ENCODE results near the gene ARHGAP42. TPM values are rescaled to one million over a fixed set of nuclear protein-coding genes. Genes with fewer than 3 reads are reported as not detected.
"Not testable (repeated sequence)": the region's sequence is repeated elsewhere in the genome, so short reads cannot be mapped to it uniquely, and the experiment has no call there.

Gene ARHGAP42
- total RNA-seq, 2 donors from 2014 or later: 14.9 to 20.0 TPM

GRCh38 chr11:100748153-100748552, 61.1 kb downstream of the ARHGAP42 start:
- no peak for DNase-seq (ENCODE audit: low spot score)
- intact Hi-C loops (cut with DNase I): no loop called here

GRCh38 chr11:100749887-100750565, 62.9 kb downstream of the ARHGAP42 start:
- intact Hi-C loops (cut with DNase I); DNase-seq (ENCODE audit: low spot score): not testable (repeated sequence)

- DNase-seq (ENCODE audit: low spot score); intact Hi-C loops (cut with DNase I): not testable (repeated sequence)
These were observed 63.4 kb downstream of the ARHGAP42 start for GRCh38 chr11:100750566-100750891.

- no peak for DNase-seq (ENCODE audit: low spot score)
- intact Hi-C loops (cut with DNase I): no loop called here
These were observed 65.5 kb downstream of the ARHGAP42 start for GRCh38 chr11:100752371-100753171.

- no peak for DNase-seq (ENCODE audit: low spot score)
- intact Hi-C loops (cut with DNase I): no loop called here
These were observed 66.1 kb downstream of the ARHGAP42 start for GRCh38 chr11:100753172-100753543.

- intact Hi-C loops (cut with DNase I): no loop called here
- DNase-seq (ENCODE audit: low spot score): no peak
These were observed 66.5 kb downstream of the ARHGAP42 start for GRCh38 chr11:100753571-100753970.

GRCh38 chr11:100756559-100756958, 69.5 kb downstream of the ARHGAP42 start:
- intact Hi-C loops (cut with DNase I): no loop called here
- no peak for DNase-seq (ENCODE audit: low spot score)

GRCh38 chr11:100757646-100758045, 70.6 kb downstream of the ARHGAP42 start:
- no peak for DNase-seq (ENCODE audit: low spot score)
- intact Hi-C loops (cut with DNase I): no loop called here

GRCh38 chr11:100759106-100759505, 72.0 kb downstream of the ARHGAP42 start:
- intact Hi-C loops (cut with DNase I): no loop called here
- no peak for DNase-seq (ENCODE audit: low spot score)

- DNase-seq (ENCODE audit: low spot score): no peak
- intact Hi-C loops (cut with DNase I): no loop called here
These were observed 72.8 kb downstream of the ARHGAP42 start for GRCh38 chr11:100759856-100760255.

- intact Hi-C loops (cut with DNase I): no loop called here
These were observed 73.7 kb downstream of the ARHGAP42 start for GRCh38 chr11:100760744-100761143.

GRCh38 chr11:100761841-100762240, 74.8 kb downstream of the ARHGAP42 start:
- intact Hi-C loops (cut with DNase I): no loop called here

More at GRCh38 chr11:100760744-100761143, 73.7 kb downstream of the ARHGAP42 start:
- DNase-seq (ENCODE audit: low spot score): no peak

GRCh38 chr11:100766764-100767163, 79.7 kb downstream of the ARHGAP42 start:
- intact Hi-C loops (cut with DNase I): no loop called here
- no peak for DNase-seq (ENCODE audit: low spot score)

More at GRCh38 chr11:100761841-100762240, 74.8 kb downstream of the ARHGAP42 start:
- no peak for DNase-seq (ENCODE audit: low spot score)

- intact Hi-C loops (cut with DNase I): no loop called here
- no peak for DNase-seq (ENCODE audit: low spot score)
These were observed 82.1 kb downstream of the ARHGAP42 start for GRCh38 chr11:100769165-100769564.

GRCh38 chr11:100769617-100770016, 82.5 kb downstream of the ARHGAP42 start:
- DNase-seq (ENCODE audit: low spot score): no peak
- intact Hi-C loops (cut with DNase I): no loop called here

GRCh38 chr11:100774132-100774531, 87.0 kb downstream of the ARHGAP42 start:
- intact Hi-C loops (cut with DNase I): no loop called here
- no peak for DNase-seq (ENCODE audit: low spot score)

- no peak for DNase-seq (ENCODE audit: low spot score)
- intact Hi-C loops (cut with DNase I): no loop called here
These were observed 87.8 kb downstream of the ARHGAP42 start for GRCh38 chr11:100774859-100775258.

- no peak for DNase-seq (ENCODE audit: low spot score)
- intact Hi-C loops (cut with DNase I): no loop called here
These were observed 89.3 kb downstream of the ARHGAP42 start for GRCh38 chr11:100776212-100776896.

- intact Hi-C loops (cut with DNase I): no loop called here
- no peak for DNase-seq (ENCODE audit: low spot score)
These were observed 90.0 kb downstream of the ARHGAP42 start for GRCh38 chr11:100777103-100777502.

GRCh38 chr11:100777736-100778135, 90.6 kb downstream of the ARHGAP42 start:
- no peak for DNase-seq (ENCODE audit: low spot score)
- intact Hi-C loops (cut with DNase I): no loop called here

Data from posterior vena cava (tissue), 2 donors.